Measurements from ENCODE around the gene SLC2A4RG. TPM values are rescaled to one million over a fixed set of nuclear protein-coding genes. Genes with fewer than 3 reads are reported as not detected.
A peak's percentile ranks its signal among the peaks of the same experiment; 100 is the strongest.

Gene SLC2A4RG
- total and polyA plus RNA-seq, 2 of the 13 experiments (the other 11 are each of a cell fraction or from before 2014, with no cell fraction given), result 91.4 to 95.9 TPM

DNA sequence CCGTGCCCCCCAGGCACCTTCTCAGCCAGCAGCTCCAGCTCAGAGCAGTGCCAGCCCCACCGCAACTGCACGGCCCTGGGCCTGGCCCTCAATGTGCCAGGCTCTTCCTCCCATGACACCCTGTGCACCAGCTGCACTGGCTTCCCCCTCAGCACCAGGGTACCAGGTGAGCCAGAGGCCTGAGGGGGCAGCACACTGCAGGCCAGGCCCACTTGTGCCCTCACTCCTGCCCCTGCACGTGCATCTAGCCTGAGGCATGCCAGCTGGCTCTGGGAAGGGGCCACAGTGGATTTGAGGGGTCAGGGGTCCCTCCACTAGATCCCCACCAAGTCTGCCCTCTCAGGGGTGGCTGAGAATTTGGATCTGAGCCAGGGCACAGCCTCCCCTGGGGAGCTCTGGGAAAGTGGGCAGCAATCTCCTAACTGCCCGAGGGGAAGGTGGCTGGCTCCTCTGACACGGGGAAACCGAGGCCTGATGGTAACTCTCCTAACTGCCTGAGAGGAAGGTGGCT, 42.2 kb upstream of the SLC2A4RG start (continued):
- TF ChIP-seq, protein P1, sequence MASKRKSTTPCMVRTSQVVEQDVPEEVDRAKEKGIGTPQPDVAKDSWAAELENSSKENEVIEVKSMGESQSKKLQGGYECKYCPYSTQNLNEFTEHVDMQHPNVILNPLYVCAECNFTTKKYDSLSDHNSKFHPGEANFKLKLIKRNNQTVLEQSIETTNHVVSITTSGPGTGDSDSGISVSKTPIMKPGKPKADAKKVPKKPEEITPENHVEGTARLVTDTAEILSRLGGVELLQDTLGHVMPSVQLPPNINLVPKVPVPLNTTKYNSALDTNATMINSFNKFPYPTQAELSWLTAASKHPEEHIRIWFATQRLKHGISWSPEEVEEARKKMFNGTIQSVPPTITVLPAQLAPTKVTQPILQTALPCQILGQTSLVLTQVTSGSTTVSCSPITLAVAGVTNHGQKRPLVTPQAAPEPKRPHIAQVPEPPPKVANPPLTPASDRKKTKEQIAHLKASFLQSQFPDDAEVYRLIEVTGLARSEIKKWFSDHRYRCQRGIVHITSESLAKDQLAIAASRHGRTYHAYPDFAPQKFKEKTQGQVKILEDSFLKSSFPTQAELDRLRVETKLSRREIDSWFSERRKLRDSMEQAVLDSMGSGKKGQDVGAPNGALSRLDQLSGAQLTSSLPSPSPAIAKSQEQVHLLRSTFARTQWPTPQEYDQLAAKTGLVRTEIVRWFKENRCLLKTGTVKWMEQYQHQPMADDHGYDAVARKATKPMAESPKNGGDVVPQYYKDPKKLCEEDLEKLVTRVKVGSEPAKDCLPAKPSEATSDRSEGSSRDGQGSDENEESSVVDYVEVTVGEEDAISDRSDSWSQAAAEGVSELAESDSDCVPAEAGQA (IDR thresholded peaks at IDR 0.05; ENCODE audit: low read depth), result no peak
- TF ChIP-seq, protein P1 (CRISPR knock-in tag; IDR thresholded peaks at IDR 0.05; ENCODE audit: borderline replicate concordance), result no peak
- TF ChIP-seq ZNF607 (CRISPR knock-in tag; IDR thresholded peaks at IDR 0.05; ENCODE audit: borderline replicate concordance), result no peak
- peak; percentile 63 for TF ChIP-seq IKZF4 (CRISPR knock-in tag; IDR thresholded peaks at IDR 0.05; ENCODE audit: borderline replicate concordance, low read depth, not compliant biosample characterization)
- TF ChIP-seq U2AF2 (IDR thresholded peaks at IDR 0.05; ENCODE audit: low read depth, low read length), result no peak
- TF ChIP-seq ZNF841 (CRISPR knock-in tag; IDR thresholded peaks at IDR 0.05; ENCODE audit: borderline replicate concordance), result no peak
- no peak for TF ChIP-seq KAT8 (CRISPR knock-in tag; IDR thresholded peaks at IDR 0.05)
- TF ChIP-seq TFDP1 (CRISPR knock-in tag; IDR thresholded peaks at IDR 0.05; ENCODE audit: borderline replicate concordance), result no peak
- TF ChIP-seq ZNF136 (CRISPR knock-in tag; IDR thresholded peaks at IDR 0.05; ENCODE audit: low read depth), result no peak
- no peak for TF ChIP-seq TBX3 (IDR thresholded peaks at IDR 0.05; ENCODE audit: borderline replicate concordance)
- TF ChIP-seq, protein P2, sequence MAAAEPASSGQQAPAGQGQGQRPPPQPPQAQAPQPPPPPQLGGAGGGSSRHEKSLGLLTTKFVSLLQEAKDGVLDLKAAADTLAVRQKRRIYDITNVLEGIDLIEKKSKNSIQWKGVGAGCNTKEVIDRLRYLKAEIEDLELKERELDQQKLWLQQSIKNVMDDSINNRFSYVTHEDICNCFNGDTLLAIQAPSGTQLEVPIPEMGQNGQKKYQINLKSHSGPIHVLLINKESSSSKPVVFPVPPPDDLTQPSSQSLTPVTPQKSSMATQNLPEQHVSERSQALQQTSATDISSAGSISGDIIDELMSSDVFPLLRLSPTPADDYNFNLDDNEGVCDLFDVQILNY (CRISPR knock-in tag; conservative IDR thresholded peaks at IDR 0.05), result 0 out of 2 replicates have a peak, but pooled peaks have one; percentile 9
- no peak for TF ChIP-seq ZEB1 (IDR thresholded peaks at IDR 0.05; ENCODE audit: insufficient replicate concordance, low read depth)
- no peak for TF ChIP-seq ZNF17 (CRISPR knock-in tag; IDR thresholded peaks at IDR 0.05)
- TF ChIP-seq RBM39 (IDR thresholded peaks at IDR 0.05; ENCODE audit: low read depth, low read length, poor library complexity, severe bottlenecking), result no peak
- no peak for TF ChIP-seq ZNF570 (CRISPR knock-in tag; IDR thresholded peaks at IDR 0.05; ENCODE audit: borderline replicate concordance)
- 0 out of 2 replicates have a peak, but pooled peaks have one; percentile 19 for TF ChIP-seq FUBP1 (CRISPR knock-in tag; IDR thresholded peaks at IDR 0.05; ENCODE audit: borderline replicate concordance)
- no peak for TF ChIP-seq HOXA5 (CRISPR knock-in tag; IDR thresholded peaks at IDR 0.05)
- TF ChIP-seq POLR2G (IDR thresholded peaks at IDR 0.05; ENCODE audit: low read depth, low read length), result peak; percentile 42
- TF ChIP-seq POLR2AphosphoS5 (IDR thresholded peaks at IDR 0.05; ENCODE audit: low read depth, low read length), result no peak; the same call in 1 of the 2 replicates
- TF ChIP-seq SYNCRIP (IDR thresholded peaks at IDR 0.05; ENCODE audit: insufficient read depth, low read depth, low read length), result no peak

All from HepG2 (cell line).